Iris pigment epithelial cell (primary cell): ENCODE measurements around the gene ADGRD2.

Experiments used
- DNase-seq: peaks from one replicate; pipeline ENCODE4 v3.0.0-alpha.2; 2011; ENCODE audit warnings: low read depth

Gene ADGRD2

DNA sequence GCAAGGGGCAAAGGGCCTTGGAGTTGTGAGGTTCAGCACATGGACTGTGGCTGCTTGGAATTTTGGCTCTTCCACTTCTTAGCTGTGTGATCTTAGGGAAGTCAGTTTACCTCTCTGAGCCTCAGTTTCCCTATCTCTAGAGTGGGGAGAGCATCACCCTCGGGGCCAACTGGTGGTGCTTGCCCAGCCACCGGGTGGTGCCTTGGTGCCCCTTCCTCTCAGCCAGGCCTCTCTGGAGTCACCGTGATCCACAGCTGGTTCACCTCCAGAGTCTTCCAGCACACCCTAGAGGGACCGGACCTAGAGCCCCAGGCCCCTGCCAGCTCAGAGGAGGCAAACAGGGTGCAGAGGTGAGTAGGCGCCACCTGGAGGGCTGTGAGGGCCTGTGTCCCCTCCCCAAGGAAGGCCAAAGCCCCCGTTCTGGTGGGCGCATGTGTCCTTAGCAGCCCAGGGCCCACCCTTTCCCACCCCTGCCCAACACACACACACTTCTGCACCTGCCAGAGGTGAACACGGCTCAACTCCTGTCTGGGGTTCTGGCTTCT lies 7.7 kb downstream of the ADGRD2 start:
- DNase-seq: no peak

DNA sequence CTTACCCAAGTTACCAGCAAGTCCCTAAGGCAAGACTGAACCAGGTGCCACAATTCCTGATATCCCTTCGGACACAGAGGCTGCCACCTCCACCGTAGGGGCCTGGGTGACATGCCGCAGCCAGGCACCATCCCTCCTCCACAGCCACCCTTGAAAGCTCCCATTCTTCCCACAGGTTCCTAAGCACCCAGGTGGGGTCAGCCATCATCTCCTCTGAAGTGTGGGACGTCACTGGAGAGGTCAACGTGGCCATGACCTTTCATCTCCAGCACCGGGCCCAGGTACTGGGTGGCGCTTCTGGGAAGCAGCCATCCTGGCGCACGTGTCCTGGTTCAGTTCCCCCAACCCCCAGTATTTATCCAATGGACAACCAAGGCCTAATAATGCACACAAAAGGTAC lies 8.2 kb downstream of the ADGRD2 start:
- no peak for DNase-seq

DNA sequence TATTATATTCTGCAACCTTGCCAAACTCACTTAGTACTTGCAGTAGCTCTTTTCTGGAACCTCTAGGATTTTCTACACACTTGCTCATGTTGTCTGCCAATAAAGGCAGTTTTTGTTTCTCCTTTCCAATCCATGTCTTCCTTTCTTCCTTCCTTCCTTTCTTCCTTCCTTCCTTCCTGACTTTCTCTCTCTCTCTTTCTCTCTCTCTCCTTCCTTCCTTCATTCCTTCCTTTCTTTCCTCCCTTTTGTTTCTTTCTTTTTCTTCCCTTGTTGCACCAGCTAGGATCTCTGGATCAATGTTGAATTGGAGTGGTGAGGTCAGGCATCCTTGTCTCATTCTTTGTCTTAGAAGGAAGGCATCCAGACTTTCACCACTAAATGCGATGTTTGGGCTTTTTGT lies 12.5 kb downstream of the ADGRD2 start:
- DNase-seq: no peak

DNA sequence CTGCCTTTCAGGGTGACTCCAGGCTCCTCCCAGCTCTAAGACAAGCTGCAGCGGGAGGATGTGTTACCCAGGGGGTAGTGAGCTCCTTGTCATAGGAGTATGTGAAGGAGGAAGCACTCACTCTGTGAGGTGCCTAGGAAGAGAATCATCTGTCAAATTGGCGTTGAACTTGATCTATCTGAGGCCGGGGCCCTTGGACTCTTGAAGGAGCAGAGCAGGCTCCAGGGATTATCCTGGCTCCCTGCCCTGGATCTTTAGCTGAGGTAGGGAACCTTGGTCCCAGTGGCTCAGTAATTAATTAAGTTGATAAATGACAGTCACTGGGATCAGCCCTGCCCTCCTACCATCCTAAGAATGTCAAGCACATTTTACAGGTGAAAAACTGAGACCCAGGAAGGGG lies 15.5 kb downstream of the ADGRD2 start:
- DNase-seq: no peak

DNA sequence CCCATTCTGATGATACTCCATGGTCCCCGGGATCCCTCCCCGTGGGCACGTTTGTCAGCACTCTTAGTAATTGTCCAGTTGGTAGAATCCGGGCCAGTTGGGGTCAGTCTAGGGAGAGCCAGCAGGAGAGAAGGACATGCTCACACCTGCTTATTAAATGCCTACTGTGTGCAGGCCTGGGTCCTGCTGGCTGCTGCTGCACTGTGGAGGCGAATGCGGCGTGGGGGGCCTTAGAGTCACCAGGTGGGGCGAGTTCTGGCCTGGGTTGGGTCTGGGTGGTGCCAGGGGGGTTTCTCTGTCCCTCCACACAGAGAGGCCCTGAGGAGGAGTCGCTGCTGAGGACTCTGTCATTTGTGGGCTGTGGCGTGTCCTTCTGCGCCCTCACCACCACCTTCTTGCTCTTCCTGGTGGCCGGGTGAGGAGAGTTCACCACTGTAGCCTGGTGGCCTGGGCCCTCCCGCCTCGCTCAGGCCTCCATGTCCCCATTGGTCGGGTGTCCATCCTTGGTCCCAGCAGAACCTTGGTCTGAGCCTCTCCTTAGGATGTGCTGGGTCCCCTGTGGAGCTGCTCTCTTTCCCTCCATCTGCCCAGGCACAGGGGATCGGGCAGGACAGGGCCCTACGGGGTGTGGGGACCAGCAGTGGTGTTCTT lies 17.3 kb downstream of the ADGRD2 start:
- no peak for DNase-seq

DNA sequence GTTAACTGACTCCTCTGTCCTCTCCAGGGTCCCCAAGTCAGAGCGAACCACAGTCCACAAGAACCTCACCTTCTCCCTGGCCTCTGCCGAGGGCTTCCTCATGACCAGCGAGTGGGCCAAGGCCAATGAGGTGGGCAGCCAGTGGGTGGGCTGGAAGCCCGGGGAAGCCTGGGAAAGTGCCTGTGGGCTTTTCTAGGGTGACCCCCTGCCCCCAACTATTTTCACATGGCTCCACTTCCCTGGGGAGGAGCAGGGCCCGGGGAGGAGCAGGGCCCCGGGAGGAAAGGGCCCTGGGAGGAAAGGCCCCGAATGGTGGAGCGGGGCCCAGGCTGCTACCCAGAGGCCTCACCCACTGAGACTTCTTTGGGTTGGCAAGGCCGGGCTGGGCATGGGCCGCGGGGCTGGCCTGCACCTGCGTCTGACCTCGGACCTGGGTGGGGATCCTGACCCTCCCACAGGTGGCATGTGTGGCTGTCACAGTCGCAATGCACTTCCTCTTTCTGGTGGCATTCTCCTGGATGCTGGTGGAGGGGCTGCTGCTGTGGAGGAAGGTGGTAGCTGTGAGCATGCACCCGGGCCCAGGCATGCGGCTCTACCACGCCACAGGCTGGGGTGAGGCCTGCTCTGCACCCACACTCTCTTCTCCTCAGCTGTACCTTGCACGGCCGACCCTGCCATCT lies 17.9 kb downstream of the ADGRD2 start:
- no peak for DNase-seq

DNA sequence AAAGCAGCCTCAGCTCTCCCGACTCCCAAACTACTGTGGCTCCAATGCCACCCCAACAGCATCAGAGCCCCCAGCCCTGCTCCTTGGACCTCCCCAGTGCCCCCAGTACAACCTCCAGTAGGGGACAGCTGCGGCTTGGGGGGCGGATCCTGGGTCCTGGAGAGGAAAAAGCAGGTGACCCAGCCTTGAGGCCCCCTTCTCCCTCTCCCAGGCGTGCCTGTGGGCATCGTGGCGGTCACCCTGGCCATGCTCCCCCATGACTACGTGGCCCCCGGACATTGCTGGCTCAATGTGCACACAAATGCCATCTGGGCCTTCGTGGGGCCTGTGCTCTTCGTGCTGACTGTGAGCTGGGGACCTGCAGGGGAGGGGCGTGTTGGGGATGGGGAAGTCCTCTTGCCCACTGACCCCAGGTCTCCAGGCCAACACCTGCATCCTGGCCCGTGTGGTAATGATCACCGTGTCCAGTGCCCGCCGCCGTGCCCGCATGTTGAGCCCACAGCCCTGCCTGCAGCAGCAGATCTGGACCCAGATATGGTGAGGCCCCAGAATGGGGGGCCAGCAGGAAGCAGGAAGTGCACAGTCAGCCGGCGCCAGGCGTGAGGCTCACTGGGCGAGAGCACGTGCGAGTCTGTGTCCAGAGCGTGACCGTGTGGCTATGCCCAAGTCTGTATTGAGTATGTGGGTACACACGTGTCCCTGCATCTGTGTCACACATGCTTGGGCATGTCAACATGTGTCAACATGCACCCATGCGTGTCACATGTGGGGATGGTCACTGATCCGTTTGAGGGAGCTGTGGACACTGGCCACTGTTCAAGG lies 19.0 kb downstream of the ADGRD2 start:
- no peak for DNase-seq

DNA sequence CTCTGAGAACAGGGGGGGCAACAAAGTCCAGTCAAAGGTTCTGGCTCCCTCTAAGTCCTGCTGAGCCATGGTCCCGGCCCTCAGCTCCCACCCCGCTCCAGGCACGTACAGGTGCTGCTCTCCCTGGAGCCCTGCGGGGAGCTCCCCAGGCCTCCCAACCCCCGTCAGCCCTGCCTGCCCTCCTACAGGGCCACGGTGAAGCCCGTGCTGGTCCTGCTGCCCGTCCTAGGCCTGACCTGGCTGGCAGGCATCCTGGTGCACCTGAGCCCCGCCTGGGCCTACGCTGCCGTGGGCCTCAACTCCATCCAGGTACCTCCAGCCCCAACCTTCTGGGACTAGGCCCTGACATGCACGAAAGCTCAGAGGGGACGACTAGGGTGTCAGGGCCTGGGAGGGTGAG lies 20.1 kb downstream of the ADGRD2 start:
- DNase-seq: no peak

DNA sequence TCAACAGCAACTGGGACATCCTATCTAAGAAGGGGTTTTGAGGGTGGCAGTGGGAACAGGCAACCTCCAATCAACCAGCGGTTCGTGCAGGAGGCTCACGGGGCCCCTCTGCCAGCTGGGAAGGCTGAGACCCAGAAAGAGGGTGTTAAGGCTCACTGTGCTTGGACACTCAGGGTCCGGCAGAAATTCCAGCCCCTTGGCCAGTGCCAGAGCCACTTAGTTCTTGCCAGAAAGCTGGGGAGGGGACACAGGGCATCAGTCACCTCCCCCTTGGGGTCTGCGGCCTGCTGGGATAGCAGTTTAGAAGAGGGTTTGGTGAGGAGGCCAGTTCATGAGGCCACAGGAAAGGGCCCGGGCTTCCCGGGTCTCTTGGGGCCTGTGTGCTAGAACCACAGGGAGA lies 20.5 kb downstream of the ADGRD2 start:
- DNase-seq: no peak

DNA sequence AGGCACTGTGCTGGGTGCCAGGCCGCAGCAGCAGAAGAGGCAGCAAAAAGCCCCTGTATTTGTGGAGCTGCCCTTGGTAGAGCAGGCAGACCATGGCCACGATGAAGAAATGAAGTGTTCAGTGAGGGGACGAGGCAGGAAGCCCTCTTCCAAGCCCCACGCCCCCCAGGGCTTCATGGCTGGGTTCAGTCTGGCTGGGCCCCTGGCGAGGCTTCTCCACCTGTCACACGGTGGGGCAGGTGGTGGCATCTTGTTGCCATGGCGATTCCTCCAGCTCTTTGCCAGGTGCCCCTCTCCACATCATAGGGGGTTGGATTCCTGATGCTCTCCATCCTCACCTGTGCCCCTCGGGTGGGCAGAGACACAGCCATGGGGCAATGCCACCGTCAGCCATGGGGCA lies 21.5 kb downstream of the ADGRD2 start:
- DNase-seq: no peak

DNA sequence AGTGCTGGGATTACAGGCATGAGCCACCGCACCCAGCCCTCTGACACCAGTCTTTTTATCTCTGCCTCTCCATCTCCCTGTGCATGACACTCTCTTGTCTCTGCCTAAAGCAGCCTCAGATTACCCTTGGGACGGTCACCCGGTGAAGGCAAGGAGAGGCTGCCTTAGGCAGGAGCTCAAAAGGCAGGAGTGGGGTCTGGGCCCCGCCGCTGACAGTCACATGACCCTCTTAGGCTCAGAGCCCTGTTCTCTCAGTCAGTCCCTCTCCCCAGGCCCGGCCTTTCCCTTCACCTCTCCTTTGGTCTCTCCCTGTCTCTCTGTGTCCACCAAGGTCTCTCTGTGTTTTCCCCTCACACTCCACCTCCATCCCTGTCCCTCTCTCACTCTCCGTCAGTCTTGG lies 22.5 kb downstream of the ADGRD2 start:
- DNase-seq: no peak

DNA sequence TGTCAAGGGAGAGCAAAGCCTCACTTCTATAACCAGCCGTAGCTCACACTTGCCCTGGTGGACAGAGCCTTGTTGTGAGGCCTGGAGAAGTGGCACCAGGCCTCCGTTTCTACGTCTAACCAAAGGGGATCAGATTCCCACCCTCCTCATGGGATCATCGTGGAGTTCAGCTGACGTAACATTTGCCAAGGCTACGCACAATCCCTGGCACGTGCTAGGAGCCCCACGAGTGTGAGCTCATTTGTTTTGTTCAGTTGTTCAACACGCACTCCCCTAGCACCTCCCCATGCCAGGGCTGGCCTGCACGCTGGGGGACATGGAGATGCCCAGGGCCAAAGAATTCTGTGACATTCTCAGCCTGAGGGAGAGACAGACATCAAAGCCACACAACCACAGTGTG lies 23.1 kb downstream of the ADGRD2 start:
- DNase-seq: no peak

DNA sequence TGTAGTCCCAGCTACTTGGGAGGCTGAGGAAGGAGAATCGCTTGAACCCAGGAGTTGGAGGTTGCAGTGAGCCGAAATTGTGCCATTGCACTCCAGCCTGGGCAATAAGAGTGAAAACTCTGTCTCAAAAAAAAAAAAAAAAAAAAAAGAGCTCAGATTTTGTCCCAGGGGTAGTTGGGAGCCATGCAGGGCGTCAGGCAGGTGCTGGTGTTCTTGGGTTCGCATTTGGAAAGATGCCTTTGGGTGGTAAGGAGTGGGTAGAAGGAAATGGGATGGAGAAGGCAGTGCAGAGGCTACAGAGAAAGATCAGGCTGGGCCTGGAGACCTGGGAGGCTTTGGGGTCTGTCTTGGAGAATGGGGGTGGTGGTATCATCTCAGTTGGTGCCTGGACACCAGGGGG lies 23.9 kb downstream of the ADGRD2 start:
- DNase-seq: no peak

DNA sequence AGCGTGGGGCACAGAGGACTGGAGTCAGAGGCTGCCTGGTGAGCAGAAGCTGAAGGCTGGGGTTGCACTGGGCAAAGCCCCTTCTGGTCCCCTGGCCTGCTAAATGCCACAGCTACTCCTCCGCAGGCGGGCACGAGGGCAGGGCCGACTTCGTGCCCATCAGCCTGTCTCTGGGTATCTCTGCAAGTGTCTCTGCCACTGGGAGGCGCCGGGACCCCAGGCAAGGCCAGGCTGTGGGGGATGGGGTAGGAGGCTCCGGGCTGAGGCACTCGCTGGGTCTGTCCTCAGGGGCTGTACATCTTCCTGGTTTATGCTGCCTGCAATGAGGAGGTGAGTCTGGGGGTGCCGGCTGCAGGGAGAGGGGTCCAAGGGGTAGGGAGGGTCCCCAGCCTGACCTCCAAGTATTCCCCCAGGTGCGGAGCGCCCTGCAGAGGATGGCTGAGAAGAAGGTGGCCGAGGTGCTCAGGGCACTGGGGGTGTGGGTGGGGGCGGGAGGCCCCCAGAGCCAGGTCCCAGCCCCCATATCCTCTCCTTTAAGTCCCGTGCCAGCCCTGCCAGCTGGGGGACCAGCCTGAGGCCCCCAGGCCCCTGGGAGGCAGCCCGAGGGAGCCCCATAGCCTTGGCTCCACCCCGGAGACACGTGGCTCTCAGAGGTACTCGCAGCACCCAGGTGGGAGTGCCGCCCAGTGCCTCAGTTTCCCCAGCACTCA lies 25.1 kb downstream of the ADGRD2 start:
- DNase-seq: no peak

DNA sequence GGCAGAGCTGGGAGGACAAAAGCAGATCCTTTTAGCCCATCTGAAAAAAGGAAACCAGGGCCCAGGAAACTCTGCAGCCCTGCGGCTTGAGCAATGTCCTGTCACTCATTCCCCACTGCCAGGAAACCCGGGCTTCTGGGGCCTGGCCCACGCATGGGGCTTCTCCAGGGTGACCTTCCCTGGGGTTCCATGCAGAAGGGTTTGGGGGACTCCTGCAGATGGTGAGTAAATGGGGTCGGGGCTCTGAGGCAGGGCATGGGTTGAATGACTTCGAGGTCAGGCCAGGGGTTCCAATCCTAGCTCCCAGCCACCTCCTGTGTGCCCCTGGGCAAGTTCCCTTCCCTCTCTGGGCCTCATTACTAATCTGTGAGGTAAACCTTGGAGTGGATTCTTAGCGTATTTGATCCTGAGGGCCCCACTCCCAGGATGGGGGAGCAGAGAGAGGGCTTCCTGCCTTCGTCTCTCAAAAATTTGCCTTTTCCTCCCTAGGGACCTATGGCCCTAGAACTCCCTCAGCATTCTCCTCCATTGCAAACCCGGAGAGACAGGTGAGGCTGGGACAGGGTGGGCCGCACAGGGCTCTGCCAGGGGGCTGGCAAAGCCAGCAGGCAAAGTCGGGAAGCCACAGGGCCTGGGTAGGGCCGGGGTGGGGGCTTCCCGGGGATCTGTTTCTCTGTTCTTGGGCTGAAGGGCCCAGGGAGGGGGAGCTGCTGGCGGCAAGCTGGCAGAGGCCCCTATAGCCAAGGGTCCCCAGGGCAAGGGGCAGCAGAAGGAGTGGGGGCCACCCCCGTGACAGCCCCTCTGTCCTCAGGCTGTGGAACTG lies 25.8 kb downstream of the ADGRD2 start:
- DNase-seq: no peak

DNA sequence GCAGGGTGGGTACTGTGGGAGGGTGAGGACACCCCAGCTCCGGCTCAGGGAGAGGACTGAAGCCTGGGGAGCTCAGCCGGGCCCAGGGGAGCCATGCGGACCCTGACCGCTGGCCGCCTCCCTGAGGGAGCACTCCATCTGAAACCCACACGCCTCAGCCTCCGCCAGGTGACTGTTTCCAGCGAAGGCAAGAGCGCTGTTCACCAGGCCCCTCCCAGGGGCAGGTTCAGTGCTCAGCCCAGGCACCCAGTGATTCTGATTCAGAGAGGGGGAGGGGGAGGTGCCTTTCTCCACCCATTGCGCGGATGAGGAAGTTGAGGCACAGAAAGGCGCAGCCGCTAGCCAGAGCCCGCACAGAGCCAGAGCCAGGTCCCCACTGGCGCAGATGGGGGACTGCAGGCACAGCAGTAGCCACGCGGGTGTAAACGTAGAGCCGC lies 27.0 kb downstream of the ADGRD2 start:
- DNase-seq: no peak

DNA sequence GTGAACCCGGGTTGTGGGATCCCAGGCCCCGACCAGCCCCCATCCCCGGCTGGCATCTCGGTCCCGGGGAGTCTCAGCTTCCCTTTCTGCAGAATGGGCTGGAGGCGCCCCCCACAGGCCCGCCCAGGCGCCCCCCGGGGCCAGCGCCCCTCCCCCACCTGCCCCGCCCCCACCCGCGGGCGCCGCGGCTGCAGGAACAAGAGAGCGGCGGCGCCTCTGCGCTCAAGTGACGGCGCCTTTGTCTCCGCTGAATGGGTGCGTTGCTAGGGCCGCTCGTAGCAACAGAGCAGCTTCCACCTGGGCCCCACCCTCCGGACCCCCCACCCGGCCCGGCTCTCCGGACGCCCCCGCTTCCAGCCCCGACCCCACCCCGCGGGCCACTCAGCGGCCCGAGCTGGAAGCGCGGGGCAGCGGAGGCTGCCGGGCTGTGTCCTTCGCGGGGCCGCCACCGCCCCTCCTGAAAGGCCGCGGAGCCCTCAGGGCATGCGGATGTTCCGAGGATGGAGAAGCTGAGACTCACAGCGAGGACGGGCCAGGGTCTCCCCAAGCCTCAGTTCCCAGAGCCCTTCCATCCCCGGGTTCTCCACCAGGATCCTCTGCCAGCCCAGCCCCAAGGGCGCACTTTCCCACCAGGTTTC lies 27.5 kb downstream of the ADGRD2 start:
- no peak for DNase-seq

DNA sequence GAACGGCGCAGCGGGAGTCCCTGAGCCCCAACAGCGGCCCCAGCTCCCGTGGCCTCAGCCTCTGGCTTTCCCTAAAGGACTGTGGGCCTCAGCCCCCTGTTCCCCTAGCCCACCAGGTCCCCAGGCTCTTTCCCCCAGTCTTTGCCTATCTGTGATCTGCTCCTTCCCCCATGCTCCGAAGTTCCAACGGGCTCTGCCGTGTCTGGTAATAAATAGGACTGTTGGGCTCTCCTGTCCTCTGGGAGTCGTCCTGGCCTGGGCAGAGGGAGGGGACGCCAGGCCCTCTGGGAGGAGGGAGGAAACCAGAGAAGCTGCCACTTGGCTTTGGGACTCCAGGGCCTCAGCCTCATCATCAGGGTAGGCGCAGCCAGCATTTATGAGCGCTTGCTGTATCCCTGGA lies 28.1 kb downstream of the ADGRD2 start:
- no peak for DNase-seq

DNA sequence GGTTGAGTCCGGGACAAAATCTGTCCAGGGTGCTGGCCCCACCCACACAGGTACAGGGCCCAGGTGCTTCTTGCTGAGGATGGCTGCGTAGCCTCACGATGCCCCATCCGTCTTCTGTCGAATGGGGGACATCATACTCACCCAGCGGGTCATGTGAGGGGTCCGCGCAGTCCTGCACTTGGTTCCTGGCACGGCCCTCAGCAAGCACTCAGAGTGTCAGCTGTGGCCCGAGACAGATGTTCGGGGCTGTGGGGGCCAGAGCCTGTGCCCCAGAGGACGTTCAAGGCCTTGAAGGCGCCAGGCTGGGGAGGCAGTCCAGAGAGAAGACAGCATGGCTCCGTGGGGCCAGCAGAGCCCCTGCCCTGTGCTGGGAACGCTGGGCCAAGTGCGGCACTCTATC lies 29.1 kb downstream of the ADGRD2 start:
- DNase-seq: no peak

DNA sequence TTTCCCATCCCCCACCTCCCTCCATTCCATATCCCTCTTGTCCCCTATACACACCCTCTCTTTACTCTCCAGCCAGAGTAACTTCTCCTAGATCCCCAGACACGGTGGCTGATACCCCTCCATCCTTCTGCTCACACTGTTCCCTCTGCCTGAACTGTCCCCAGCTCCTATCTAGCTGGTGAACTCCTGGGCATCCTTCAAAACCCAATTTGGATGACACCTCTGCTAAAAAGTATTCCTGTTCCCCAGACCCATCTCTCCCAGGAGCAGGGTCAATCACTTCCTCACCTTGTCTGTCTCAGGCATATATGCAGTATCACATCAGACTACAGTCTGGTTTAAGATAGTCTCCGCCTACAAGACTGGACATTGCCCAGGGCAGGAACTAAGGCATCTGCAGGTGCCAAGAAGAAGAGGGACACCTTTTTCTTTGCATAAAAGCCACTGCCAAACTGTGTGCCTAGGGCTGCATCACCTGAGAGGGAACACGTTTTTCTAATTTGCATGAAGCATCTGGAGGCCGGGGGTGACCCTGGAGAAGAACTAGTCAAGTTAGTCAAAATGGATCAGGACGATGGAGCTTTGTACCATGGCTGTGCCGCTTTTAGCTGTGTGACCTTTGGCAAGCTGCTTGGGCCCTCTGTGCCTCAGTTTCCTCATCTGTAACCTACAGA lies 29.8 kb downstream of the ADGRD2 start:
- DNase-seq: no peak
